HG03039 (cell line): ENCODE measurements around the gene PRR5.

Experiments
- ATAC-seq: cut with Tn5 transposase; IDR thresholded peaks from one replicate; pipeline ENCODE4 v1.9.1; 2021; ENCODE audit warnings: mild to moderate bottlenecking, moderate library complexity; ENCODE audit not compliant: unreplicated experiment

The PRR5 gene

GRCh38 chr22:44711690-44712555, 9.9 kb downstream of the PRR5 start:
- no peak for ATAC-seq

DNA sequence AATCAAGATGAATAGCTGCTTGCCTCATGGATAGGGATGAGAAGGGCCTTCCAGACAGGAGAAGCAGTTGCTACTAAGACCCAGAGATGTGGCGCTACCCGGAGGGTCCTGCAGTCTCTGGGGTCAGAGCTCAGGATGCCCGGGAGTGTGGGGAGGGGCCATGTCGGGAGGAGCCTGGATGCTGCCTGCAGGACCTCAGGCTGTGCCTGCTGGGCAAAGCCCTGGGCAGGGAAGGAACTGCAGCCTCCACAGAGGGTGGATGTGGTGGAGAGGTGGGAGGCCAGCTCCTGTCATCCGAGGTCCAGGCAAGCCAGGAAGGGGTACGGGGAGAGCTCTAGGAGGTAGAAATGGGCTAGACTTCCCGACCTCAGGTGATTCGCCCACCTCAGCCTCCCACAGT, 11.0 kb downstream of the PRR5 start:
- no peak for ATAC-seq

- no peak for ATAC-seq
Measured at GRCh38 chr22:44714703-44715350, 12.8 kb downstream of the PRR5 start.

- no peak for ATAC-seq
Measured at GRCh38 chr22:44718418-44718817, 16.4 kb downstream of the PRR5 start.

- no peak for ATAC-seq
Measured at GRCh38 chr22:44719586-44720368, 17.8 kb downstream of the PRR5 start.

GRCh38 chr22:44721213-44721612, 19.2 kb downstream of the PRR5 start:
- ATAC-seq, result no peak

GRCh38 chr22:44722611-44723010, 20.6 kb downstream of the PRR5 start:
- ATAC-seq, result no peak

DNA sequence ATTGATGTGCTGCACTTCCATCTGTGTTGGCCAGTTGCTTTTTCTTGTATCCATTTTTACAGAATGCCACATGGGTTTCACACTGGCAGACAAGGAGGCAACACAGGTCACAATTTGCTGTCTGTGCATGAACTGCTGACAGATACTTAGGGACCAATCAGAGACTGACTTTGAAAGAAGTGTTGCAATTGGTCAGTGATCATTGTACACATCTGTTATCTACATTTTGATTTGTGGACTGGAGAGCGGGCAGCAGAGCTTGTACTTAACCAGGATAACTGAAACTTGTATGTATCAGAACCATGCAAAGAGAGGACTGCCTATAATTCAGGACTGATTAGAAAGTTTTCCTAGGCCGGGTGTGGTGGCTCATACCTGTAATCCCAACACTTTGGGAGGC, 21.8 kb downstream of the PRR5 start:
- no peak for ATAC-seq

- ATAC-seq, result no peak
Measured at GRCh38 chr22:44724416-44724815, 22.4 kb downstream of the PRR5 start.

GRCh38 chr22:44724859-44725258, 22.9 kb downstream of the PRR5 start:
- no peak for ATAC-seq

GRCh38 chr22:44726439-44726838, 24.4 kb downstream of the PRR5 start:
- no peak for ATAC-seq

DNA sequence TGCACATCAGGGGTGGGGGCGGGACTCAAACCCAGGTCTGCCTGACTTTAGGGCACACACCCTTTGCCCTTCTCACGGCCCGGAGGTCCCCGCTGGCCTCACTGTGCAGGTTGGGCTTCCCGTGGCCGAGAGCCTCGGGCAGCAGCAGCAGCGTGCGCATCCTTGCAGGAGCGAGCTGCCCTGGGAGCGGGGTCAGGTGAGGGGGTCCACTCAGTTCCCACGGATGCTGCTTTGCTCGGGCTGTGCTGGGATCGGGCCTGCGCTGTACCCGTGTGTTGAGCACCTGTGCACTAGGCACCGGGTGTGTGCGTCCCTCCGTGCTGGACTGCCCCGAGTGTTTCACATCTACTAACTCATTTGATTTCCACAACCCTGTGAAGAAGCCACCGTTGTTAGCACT, 25.1 kb downstream of the PRR5 start:
- ATAC-seq, result no peak

- no peak for ATAC-seq
Measured at GRCh38 chr22:44727709-44728108, 25.7 kb downstream of the PRR5 start.

DNA sequence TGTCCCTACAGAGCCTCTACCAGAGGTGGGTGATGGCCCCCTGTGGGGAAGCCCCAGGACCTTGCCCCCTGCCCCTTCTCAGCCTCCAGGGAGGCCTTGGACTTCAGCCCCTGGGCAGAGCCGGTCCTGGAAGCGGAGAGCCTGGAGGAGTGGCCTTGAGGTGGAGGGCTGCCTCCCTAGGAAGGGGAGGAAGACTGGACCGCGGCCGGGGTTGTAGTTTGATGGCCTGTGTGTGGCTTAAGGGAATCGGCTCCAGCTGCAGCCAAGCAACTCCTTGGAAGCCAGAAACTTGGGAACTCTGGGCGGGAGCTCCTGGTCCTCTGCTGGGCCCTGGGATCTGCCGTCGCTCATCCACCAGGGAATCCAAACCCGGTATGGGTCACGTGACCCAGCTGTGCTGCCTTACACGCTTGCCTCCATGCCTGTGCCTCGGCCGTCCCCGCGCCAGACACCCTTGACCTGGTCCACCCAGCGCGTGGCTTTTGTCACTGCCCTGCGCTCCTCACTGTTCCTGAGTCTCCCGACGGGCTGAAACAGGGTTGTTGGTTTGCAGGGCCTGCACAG, 26.8 kb downstream of the PRR5 start:
- no peak for ATAC-seq

DNA sequence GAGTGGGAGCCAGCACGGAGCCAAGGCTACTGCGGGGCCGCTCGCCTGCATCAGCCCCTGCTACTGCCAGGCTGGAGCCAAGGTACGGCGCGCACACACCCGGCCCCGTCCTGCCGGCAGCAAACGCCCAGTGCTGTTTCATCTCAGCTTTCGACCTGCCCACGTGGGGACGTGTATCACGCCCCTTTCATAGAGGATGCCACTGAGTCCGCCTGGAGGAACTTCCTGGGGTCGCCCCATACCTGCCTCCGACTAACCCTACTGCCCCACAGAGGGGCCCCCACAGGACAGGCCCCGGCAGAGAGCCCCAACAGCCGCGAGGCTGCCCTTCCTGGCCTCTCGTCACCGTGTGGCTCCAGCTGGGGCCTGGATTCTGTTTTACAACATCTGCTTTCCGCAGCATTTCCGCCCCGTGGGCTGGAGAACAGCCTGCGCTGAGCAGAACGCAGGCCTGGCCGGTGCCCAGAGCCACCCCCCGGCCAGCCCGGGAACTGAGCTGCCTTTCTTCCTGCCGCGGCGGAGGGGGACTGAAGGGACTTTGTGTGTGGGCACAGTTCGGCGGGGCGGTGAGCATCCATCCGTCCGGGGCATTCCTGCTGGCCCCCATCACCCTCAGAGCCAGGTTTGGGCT, 27.5 kb downstream of the PRR5 start:
- ATAC-seq, result no peak

DNA sequence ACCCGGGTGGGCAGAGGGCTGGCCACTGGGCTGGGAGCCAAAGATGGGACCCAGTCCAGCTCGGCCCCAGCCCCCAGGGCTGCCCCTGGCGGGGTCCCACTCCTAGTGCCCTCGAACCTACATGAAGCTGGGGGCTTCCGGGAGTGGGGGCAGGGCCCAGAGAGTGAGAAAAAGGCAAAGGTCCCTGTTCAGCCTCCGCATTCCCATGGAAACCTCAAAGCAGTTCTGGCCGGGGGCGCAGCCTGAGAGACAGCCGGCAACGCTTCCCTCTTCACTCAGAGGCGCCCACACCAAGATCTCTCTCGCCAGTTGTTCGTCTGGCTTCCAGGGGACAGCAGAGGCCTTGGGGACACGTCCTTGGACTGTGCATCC, 28.0 kb downstream of the PRR5 start:
- ATAC-seq, result no peak

DNA sequence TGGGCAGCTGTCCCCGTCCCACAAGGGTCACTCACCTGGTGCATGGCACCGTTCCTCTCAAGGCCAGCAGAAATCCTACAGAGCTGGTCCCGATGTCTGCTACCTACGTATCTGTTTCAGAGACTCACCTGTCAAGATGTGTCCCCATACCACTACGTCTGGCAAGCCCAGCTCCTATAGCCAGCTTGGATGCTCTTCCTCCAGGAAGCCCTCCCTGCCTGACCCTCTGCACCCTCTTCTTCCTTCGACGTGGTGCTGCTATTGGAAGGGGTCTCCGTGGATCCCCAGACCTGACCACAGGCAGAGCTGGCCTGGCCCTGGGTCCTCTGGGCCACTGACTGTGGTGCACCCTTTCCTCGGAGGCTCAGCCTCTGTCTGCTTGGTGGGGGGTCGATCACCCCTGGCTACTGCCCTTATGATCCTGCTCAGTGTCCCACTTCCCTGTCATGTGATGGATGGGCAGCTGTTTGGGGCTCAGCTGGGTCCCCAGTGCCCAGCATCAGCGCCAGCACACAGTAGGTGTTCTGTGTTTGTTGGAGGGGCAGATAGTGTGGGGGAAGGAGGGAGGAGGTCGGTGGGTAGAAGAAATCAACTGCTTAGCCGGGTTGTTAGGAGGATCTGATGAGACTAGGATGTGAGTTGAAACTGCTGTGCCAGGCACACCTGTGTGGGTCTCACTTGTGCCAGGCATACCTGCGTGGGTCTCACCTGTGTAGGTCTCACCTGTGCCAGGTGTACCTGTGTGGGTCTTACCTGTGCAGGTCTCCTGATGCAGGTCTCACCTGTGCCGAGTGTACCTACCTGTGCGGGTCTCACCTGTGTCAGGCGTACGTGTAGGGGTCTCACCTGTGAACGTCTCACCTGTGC, 28.7 kb downstream of the PRR5 start:
- no peak for ATAC-seq

DNA sequence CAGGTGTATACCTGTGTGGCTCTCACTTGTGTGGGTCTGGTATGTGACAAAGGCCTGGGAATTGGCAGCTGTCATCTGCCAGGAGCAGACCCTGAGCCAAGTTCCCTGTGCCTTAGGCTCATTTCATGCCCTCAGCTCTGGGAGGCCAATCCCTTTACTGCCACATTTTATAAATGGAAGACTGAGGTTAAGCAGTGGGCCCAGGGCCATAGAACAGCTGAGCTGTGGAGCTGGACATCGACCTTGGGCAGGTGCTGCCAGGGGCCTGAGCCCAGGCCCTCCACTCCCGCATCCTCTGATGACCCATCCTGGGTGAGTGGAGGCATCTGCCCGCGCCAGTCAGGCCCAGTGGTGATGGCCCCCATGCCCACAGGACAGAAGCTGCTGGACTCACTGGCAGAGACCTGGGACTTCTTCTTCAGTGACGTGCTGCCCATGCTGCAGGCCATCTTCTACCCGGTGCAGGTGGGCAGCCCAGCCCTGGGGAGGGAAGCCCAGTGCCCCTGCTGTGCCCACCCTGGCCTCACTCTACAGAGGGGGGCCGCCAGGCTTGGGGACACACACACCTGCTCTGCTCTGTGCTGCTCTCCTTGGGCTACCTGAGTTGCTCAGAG, 29.5 kb downstream of the PRR5 start:
- ATAC-seq, result no peak

GRCh38 chr22:44732017-44732561, 30.1 kb downstream of the PRR5 start:
- ATAC-seq, result no peak
